IMR-90 (cell line): Measurements from ENCODE around the gene ZSCAN5B. TPM values are rescaled to one million over a fixed set of nuclear protein-coding genes. Genes with fewer than 3 reads are reported as not detected.
"Not testable (repeated sequence)": the region's sequence is repeated elsewhere in the genome, so short reads cannot be mapped to it uniquely, and the experiment has no call there.

Experiments used
- ATAC-seq: fragments of 200-7000 bp; cut with Tn5 transposase; 2 replicates; pipeline ENCODE4 v1.9.1; 2020; ENCODE audit warnings: low read depth, mild to moderate bottlenecking, moderate library complexity
- BruUV-seq: library from RNA; stranded (reverse); fragments of 400-500 nt; replicated peaks from 2 replicates; lab custom pipeline; 2021; lab: Mats Ljungman, UMichigan
- CTCF ChIA-PET: fragments of 300-600 bp; formaldehyde crosslinking; extraction: SDS; loops from one replicate; lab custom pipeline; 2021; ENCODE audit warnings: antibody characterized with exemption; lab: Yijun Ruan, JAX
- POLR2A ChIA-PET: fragments of 300-600 bp; sonication (Branson Sonifier 250); formaldehyde crosslinking; loops from one replicate; lab custom pipeline; 2022; ENCODE audit warnings: antibody characterized with exemption; ENCODE audit not compliant: unreplicated experiment; lab: Charles Lee
- DNase-seq: peaks from one replicate; pipeline ENCODE4 v3.0.0; 2013
- H2AFZ ChIP-seq: replicated peaks from 2 replicates; pipeline ENCODE3; 2013; ENCODE audit warnings: low read length, mild to moderate bottlenecking; ENCODE audit not compliant: poor library complexity
- H2AK5ac ChIP-seq: 2 replicates; pipeline ENCODE4 v1.6.1; 2013; ENCODE audit warnings: low read depth, low read length, inconsistent platforms
- H2AK9ac ChIP-seq: replicated peaks from 2 replicates; pipeline ENCODE3; 2013; ENCODE audit warnings: mild to moderate bottlenecking, low read depth, low read length, moderate library complexity; ENCODE audit not compliant: poor library complexity
- H2BK120ac ChIP-seq: 2 replicates; pipeline ENCODE4 v1.6.1; 2013; ENCODE audit warnings: low read depth, low read length, inconsistent platforms
- H2BK15ac ChIP-seq: 3 replicates; pipeline ENCODE4 v1.6.1; 2013; ENCODE audit warnings: low read depth, low read length, inconsistent platforms
- H2BK20ac ChIP-seq: 2 replicates; pipeline ENCODE4 v1.6.1; 2013; ENCODE audit warnings: low read depth, mild to moderate bottlenecking, inconsistent platforms, low read length, moderate library complexity
- H2BK5ac ChIP-seq: 2 replicates; pipeline ENCODE4 v1.6.1; 2013; ENCODE audit warnings: mild to moderate bottlenecking, low read depth, low read length, inconsistent platforms; ENCODE audit not compliant: poor library complexity, severe bottlenecking
- H3K14ac ChIP-seq: replicated peaks from 2 replicates; pipeline ENCODE4 v1.6.1; 2013; ENCODE audit warnings: low read depth, low read length, inconsistent platforms
- H3K18ac ChIP-seq: 2 replicates; pipeline ENCODE4 v1.6.1; 2013; ENCODE audit warnings: low read depth, low read length, control low read depth
- H3K23ac ChIP-seq: 2 replicates; pipeline ENCODE4 v1.6.1; 2013; ENCODE audit warnings: low read depth, low read length, inconsistent platforms
- H3K27ac ChIP-seq: 2 replicates; pipeline ENCODE4 v1.5.1; 2013; ENCODE audit warnings: mild to moderate bottlenecking, control low read depth, low read length; ENCODE audit not compliant: insufficient read depth
- H3K27me3 ChIP-seq: 2 replicates; pipeline ENCODE4 v1.6.1; 2013; ENCODE audit warnings: low read length; ENCODE audit not compliant: control insufficient read depth, insufficient read depth
- H3K36me3 ChIP-seq: 2 replicates; pipeline ENCODE4 v1.6.1; 2013; ENCODE audit warnings: low read length, mixed read lengths; ENCODE audit not compliant: control insufficient read depth, insufficient read depth
- H3K4ac ChIP-seq: 2 replicates; pipeline ENCODE4 v1.6.1; 2013; ENCODE audit warnings: low read depth, low read length, inconsistent platforms
- H3K4me1 ChIP-seq: 2 replicates; pipeline ENCODE4 v1.6.1; 2013; ENCODE audit warnings: low read length, mixed read lengths; ENCODE audit not compliant: control insufficient read depth, insufficient read depth
- H3K4me2 ChIP-seq: 2 replicates; pipeline ENCODE4 v1.6.1; 2013; ENCODE audit warnings: low read depth, mild to moderate bottlenecking, control low read depth, low read length, moderate library complexity
- H3K4me3 ChIP-seq: 2 replicates; pipeline ENCODE4 v1.5.1; 2013; ENCODE audit warnings: low read depth, mild to moderate bottlenecking, control low read depth, low read length, moderate library complexity; ENCODE audit not compliant: insufficient read depth
- H3K56ac ChIP-seq: 2 replicates; pipeline ENCODE4 v1.6.1; 2013; ENCODE audit warnings: low read length, inconsistent platforms; ENCODE audit not compliant: insufficient read depth; ENCODE audit errors: extremely low read depth
- H3K79me1 ChIP-seq, 2 experiments: 2 replicates each; pipeline ENCODE4 v1.6.1; 2013; ENCODE audit warnings: low read length in 2 of 2, inconsistent platforms in 1 of 2, low read depth in 1 of 2
- H3K9ac ChIP-seq: 2 replicates; pipeline ENCODE4 v1.6.1; 2013; ENCODE audit warnings: low read depth, low read length, control low read depth
- H3K9me1 ChIP-seq: 2 replicates; pipeline ENCODE4 v1.6.1; 2013; ENCODE audit warnings: low read length, inconsistent platforms; ENCODE audit not compliant: insufficient read depth
- H3K9me3 ChIP-seq: 2 replicates; pipeline ENCODE4 v1.6.1; 2013; ENCODE audit warnings: low read length; ENCODE audit not compliant: control insufficient read depth, insufficient read depth
- H4K20me1 ChIP-seq: 2 replicates; pipeline ENCODE4 v1.6.1; 2013; ENCODE audit warnings: low read length, inconsistent platforms; ENCODE audit not compliant: insufficient read depth
- H4K5ac ChIP-seq: 2 replicates; pipeline ENCODE4 v1.6.1; 2013; ENCODE audit warnings: mild to moderate bottlenecking, low read depth, low read length, control low read depth
- H4K8ac ChIP-seq, 2 experiments: 2 replicates each; pipeline ENCODE4 v1.6.1; 2013; ENCODE audit warnings: low read depth in 2 of 2, low read length in 2 of 2, control low read depth in 1 of 2, inconsistent platforms in 1 of 2
- H4K91ac ChIP-seq: 2 replicates; pipeline ENCODE4 v1.6.1; 2013; ENCODE audit warnings: low read depth, low read length, inconsistent platforms; ENCODE audit not compliant: insufficient read depth
- WGBS, 2 experiments: methylation state at CpG; one replicate each; pipeline versions ENCODE4 v1.1.5 to v1.1.7; 2013; ENCODE audit warnings: missing lambda C conversion rate in 2 of 2; ENCODE audit not compliant: insufficient read length in 1 of 2; ENCODE audit errors: extremely low coverage in 2 of 2; 5-methylcytosine and 5-hydroxymethylcytosine counted together
- dilution Hi-C: fragments of 300-500 bp; cut with HindIII; formaldehyde crosslinking; loops from one replicate; pipeline ENCODE4 v1.14.3; 2018; ENCODE audit warnings: low sequenced_read_pairs; ENCODE audit not compliant: unreplicated experiment
- in situ Hi-C: fragments of 300-500 bp; cut with MboI; formaldehyde crosslinking; loops from 3 replicates; pipeline ENCODE4 v1.14.3; 2019; ENCODE audit warnings: low sequenced_read_pairs, inconsistent platforms, mixed read lengths
- intact Hi-C: fragments of 100-400 bp; cut with micrococcal nuclease; formaldehyde crosslinking; loops from 2 replicates; pipeline ENCODE4 v1.10.0; 2022
- polyA plus RNA-seq, 3 experiments: library from polyadenylated mRNA; depleted of rRNA; stranded (reverse); fragments of >200 nt; gene quantifications; 2 replicates each; pipeline ENCODE4 v1.2.3, GENCODE V29; 2012; ENCODE audit warnings: low replicate concordance in 1 of 3
- total RNA-seq: library from RNA; depleted of rRNA; stranded (reverse); fragments of >200 nt; gene quantifications from 2 replicates; pipeline ENCODE4 v1.2.3, GENCODE V29; 2012

The ZSCAN5B gene
- total and polyA plus RNA-seq, 2 of the 4 experiments (the other 2 are of a cell fraction): not detected

DNA sequence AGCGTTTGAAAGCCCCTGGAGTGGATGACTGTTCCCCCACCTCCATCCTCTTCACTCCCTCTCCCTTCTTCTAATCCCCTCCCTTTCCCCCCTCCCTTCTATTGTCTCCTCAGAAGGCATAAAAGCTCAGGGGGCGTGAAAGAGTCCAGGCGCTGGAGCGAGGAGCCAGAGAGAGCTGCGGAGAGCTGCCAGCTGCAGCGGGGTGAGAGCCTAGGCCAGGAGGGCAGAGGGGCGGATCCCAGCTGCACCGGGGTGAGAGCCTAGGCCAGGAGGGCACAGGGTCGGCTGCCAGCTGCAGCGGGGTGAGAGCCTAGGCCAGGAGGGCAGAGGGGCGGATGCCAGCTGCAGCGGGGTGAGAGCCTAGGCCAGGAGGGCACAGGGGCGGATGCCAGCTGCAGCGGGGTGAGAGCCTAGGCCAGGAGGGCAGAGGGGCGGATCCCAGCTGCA, 21.7 kb downstream of the ZSCAN5B start, which contains the start of gene GALP:
GALP (plus strand) TSS at position 148 of the 447 bp plus-strand sequence. CDS start 1,101 bp downstream, outside the sequence.
- H2BK5ac ChIP-seq, H3K56ac ChIP-seq, H2AK9ac ChIP-seq, BruUV-seq, H2AK5ac ChIP-seq, POLR2A ChIA-PET, H2AFZ ChIP-seq, ATAC-seq, H3K36me3 ChIP-seq, H3K9me1 ChIP-seq, H4K91ac ChIP-seq, H4K8ac ChIP-seq, H2BK20ac ChIP-seq, in situ Hi-C loops, H3K9ac ChIP-seq, dilution Hi-C loops, H3K18ac ChIP-seq, H3K4me3 ChIP-seq, H3K4me1 ChIP-seq, H4K20me1 ChIP-seq, H3K79me1 ChIP-seq, H3K23ac ChIP-seq, H3K27ac ChIP-seq, H3K14ac ChIP-seq, H4K5ac ChIP-seq, H3K27me3 ChIP-seq, H2BK120ac ChIP-seq, DNase-seq, H2BK15ac ChIP-seq, H3K4ac ChIP-seq, H3K4me2 ChIP-seq, H3K9me3 ChIP-seq: not testable (repeated sequence)
- 26% methylated on average over 3 of the region's 15 CpGs; no CpG with 5 or more reads in 1 of the 2 experiments for WGBS, 2 experiments
- CTCF ChIA-PET: interaction anchor here (0.6 kb wide), 1 partner anchor 86 kb away, joined by 6 read pairs; no protein-coding TSS in a partner anchor
- intact Hi-C loops: loop anchor here (10.0 kb wide), 1 partner anchor 139 kb away; the partner anchor contains the start of gene ZSCAN5A
